GM18499 (cell line): ENCODE results near the gene ITGA8.
"Not testable (repeated sequence)": the region's sequence is repeated elsewhere in the genome, so short reads cannot be mapped to it uniquely, and the experiment has no call there.

ENCODE experiments used
- ATAC-seq: cut with Tn5 transposase; IDR thresholded peaks from one replicate; pipeline ENCODE4 v1.9.1; 2021; ENCODE audit warnings: moderate number of reproducible peaks; ENCODE audit not compliant: insufficient read depth, unreplicated experiment

Gene ITGA8

GRCh38 chr10:15516256-15517085 is 203.3 kb downstream of the ITGA8 start:
- ATAC-seq: no peak

GRCh38 chr10:15515202-15515601 is 204.5 kb downstream of the ITGA8 start:
- ATAC-seq: no peak

DNA sequence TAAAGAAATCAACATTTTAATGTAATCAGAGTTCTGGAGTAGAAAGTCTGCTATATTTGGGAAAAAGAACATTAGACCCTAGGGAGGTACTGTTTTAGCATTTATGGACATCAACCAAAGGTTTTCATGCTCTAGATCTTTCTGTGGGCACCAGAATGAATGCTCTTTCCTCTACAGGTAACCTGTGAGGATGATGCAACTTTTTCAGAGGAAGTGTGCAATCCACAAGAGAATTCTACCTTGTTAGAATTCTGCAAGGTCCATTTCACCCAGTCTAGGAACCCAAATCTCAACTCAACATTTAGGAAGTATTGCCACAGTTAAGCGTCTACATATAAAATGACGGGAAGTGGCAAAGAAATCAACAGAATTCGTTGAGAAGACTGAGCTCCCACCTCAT is 208.8 kb downstream of the ITGA8 start:
- no peak for ATAC-seq

- no peak for ATAC-seq
These were observed 214.4 kb downstream of the ITGA8 start for GRCh38 chr10:15505329-15505728.

- ATAC-seq: no peak
These were observed 215.5 kb downstream of the ITGA8 start for GRCh38 chr10:15504101-15504840.

DNA sequence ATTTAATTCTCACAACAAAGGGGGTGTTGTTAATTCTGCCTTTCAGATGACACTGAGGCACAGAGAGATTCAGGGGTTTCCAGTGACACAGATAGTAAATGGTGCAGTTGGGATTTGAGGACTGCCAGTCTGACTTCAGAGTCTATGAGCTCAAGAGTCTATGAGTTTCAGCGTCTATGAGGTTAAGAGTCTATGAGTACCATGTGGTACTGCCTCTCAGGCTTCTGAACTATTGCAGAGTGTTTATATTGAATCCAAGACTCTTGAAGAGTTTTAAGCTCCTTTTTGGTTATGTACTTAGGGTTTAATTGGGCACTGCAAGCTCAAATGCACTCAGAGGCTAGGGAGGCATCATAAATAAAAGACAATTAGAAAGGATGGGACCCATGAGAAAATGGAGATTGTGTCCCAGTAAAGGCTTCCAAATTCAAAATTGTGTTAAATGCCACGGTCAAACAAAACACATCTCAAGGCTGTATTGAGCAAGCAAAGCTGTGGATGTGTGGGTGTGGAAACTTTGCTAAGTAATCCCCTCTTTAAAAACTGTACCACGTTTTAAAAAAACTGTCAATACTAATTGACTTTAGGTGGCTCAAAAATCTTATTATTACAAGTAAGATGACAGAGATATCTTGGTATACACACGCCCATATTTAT is 224.7 kb downstream of the ITGA8 start:
- ATAC-seq: no peak

DNA sequence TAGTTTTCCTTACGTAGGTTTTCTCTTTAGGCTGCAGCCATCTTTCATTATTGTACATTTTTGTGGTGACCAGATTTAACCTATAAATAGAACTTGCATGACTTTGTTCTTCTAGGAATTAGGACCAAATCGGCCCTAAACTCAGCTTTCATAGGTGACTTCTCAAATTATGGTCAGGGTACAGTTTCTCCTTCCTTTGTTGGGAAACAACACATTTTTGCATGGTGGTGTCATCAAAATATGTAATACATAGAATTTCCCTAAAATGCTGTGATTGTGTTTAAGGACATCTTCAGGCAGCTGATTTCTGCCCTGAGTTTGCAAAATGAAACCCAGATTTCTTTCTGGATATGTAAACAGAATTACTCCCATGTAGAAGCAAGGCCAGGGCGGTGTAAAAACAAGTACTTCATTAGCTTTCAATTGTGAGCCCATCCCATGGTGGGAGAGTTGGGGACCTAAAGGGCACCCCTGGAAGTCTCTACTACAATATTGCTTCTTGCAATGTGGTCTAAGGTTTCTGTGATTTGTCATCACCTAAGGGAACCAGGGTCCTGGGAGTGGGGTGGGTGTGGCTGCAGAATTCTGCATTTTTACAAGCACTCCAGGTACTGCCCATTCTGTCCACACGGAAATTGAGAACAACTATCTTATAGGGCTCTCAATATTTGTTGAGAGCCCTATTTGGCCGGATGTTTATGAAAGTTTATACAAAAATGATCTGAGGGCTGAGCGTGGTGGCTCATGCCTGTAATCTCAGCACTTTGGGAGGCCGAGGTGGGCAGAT is 227.7 kb downstream of the ITGA8 start:
- no peak for ATAC-seq

- ATAC-seq: no peak
These were observed 230.3 kb downstream of the ITGA8 start for GRCh38 chr10:15489431-15489830.

GRCh38 chr10:15487376-15487775 is 232.3 kb downstream of the ITGA8 start:
- no peak for ATAC-seq

DNA sequence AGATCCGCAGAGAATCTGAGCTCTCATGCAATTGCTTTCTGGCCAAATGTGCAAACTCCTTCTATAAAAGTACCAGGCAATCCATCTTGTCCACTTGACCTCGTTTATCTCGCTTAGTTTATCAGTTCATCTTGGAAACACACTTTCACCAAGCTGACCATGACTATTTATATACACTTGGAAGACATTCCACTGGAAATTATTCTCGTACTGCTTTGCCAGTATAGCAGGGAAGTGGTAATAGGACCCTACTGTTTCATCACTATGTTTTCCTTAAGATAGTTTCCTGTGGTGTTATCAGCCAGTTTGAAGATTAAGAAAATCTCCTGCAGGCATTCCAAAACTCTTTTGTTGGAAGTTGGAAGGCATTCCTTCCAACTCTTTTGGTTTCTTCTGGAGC is 233.3 kb downstream of the ITGA8 start:
- ATAC-seq: no peak

- ATAC-seq: no peak
These were observed 233.9 kb downstream of the ITGA8 start for GRCh38 chr10:15485684-15486316.

DNA sequence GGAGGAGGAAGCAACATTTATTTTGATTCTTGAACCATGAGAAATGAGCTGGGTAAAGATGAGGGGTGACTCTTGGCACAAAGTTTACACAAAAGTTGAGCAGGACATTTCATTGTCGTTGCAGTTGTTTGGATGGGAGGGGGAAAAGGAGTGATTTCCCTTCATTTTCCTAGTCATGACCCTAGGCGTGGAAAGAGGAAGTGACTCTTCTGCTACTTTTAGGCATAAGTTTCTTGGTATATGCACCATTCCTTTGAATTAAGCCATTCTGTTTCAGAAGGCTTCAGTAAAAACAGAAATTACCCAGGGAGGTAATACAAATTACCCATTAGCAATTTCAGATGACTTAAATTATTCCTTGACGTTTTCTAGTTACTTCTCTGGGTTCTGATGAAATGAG is 234.7 kb downstream of the ITGA8 start:
- no peak for ATAC-seq

DNA sequence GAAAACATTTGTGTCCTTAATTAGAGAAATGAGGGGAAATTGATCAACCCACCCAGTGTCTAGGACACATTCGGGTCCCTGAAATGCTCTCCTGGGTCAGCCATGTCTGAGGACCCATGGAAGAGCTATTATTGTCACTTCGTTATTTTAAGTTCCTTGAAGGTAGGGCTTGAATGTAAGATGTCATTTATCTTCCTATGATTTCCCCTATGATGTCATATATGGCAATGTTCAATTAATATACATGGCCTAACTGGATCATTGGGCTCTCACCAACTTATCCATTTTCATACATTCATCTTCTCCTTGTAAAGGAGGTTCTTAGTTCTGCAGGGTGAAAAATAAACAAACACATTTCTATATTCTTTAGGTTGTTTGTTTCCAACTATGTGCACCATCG is 235.6 kb downstream of the ITGA8 start:
- no peak for ATAC-seq

GRCh38 chr10:15483215-15484075 is 236.3 kb downstream of the ITGA8 start:
- ATAC-seq: no peak

DNA sequence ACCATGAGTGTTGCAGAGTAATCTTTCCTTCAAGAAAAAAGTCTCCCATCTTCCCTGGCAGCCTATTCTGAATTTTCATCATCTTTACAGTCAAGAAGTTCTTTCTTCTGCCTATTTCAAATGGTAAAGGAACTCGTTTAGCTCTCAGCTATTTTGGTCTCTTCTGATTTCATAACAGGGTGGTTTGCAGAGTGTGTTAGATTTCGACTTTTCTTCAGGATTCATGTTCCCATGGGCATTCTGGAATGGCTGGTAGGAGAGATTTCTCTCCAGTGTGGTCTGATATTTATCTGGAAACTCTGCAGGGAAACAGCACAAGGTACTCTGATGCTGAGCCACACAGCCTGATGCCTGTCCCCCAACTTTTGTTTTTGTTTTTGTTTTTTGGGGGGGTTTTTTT is 237.6 kb downstream of the ITGA8 start:
- ATAC-seq: no peak

- no peak for ATAC-seq
These were observed 240.8 kb downstream of the ITGA8 start for GRCh38 chr10:15478950-15479349.

DNA sequence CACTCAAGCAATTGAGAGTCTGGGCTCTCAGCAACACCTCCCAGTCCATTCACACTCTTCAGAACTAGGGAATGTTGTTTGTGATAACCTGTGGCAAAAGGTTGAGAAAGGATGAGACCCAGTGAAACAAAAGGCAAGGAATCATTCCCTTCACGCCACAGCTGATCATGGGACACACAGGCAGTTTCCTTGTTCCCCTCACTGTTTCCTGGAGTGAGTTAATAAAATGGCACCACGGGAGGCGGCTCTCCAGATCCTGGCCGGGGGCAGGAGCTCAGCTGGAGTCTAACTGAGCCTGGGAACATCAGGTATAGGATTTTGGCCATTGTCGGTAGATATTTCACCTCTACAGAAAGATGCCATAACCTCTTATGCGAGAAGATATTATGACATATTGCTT is 241.3 kb downstream of the ITGA8 start:
- no peak for ATAC-seq

GRCh38 chr10:15476337-15476736 is 243.4 kb downstream of the ITGA8 start:
- ATAC-seq: no peak

GRCh38 chr10:15475439-15475838 is 244.3 kb downstream of the ITGA8 start:
- ATAC-seq: not testable (repeated sequence)
